Activated CD8-positive, alpha-beta T cell treated with anti-CD3 and anti-CD28 coated beads for 36 hours (primary cell): ENCODE measurements around the gene GRK7. TPM values are rescaled to one million over a fixed set of nuclear protein-coding genes. Genes with fewer than 3 reads are reported as not detected.

Experiments
- ATAC-seq: fragments of 200-7000 bp; cut with Tn5 transposase; one replicate; pipeline ENCODE4 v1.10.0; 2021; ENCODE audit warnings: mild to moderate bottlenecking, moderate library complexity
- CTCF ChIA-PET: fragments of 350-600 bp; sonication (Branson Sonifier 250); formaldehyde crosslinking; loops from one replicate; lab custom pipeline; 2021; ENCODE audit warnings: antibody characterized with exemption; lab: Charles Lee
- POLR2A ChIA-PET: fragments of 350-600 bp; sonication (Branson Sonifier 250); formaldehyde crosslinking; loops from one replicate; lab custom pipeline; 2021; ENCODE audit warnings: antibody characterized with exemption; lab: Charles Lee
- DNase-seq: peaks from one replicate; pipeline ENCODE4 v3.0.0-alpha.2; 2020
- H3K27ac Mint-ChIP-seq: one replicate; pipeline ENCODE4 v1.8.0; 2021; ENCODE audit warnings: mild to moderate bottlenecking, mixed read lengths
- H3K27me3 Mint-ChIP-seq: one replicate; pipeline ENCODE4 v1.8.0; 2021; ENCODE audit warnings: mixed read lengths
- H3K36me3 Mint-ChIP-seq: one replicate; pipeline ENCODE4 v1.8.0; 2021; ENCODE audit warnings: low read depth, mixed read lengths
- H3K4me1 Mint-ChIP-seq: one replicate; pipeline ENCODE4 v1.8.0; 2021; ENCODE audit warnings: low read depth, mixed read lengths
- H3K4me3 Mint-ChIP-seq: one replicate; pipeline ENCODE4 v1.8.0; 2021; ENCODE audit warnings: mild to moderate bottlenecking, moderate library complexity, mixed read lengths
- H3K9me3 Mint-ChIP-seq: one replicate; pipeline ENCODE4 v1.8.0; 2021; ENCODE audit warnings: mixed read lengths
- CTCF ChIP-seq: fragments of 200-600 bp; IDR thresholded peaks from one replicate; pipeline ENCODE4 v1.8.0; 2022; ENCODE audit warnings: antibody characterized with exemption, mild to moderate bottlenecking
- intact Hi-C: fragments of 100-400 bp; cut with micrococcal nuclease; formaldehyde crosslinking; loops from one replicate; pipeline ENCODE4 v1.10.0; 2022
- total RNA-seq, 2 experiments: library from RNA; stranded (reverse); gene quantifications; one replicate each; pipeline ENCODE4 v1.2.3, GENCODE V29; 2021

GRK7 gene
- total RNA-seq, 2 experiments from 2014 or later: 0.07 to 0.09 TPM

GRCh38 chr3:141769221-141769894 is 6.2 kb downstream of the GRK7 start:
- H3K4me3 Mint-ChIP-seq: no peak overlapping the region
- H3K4me1 Mint-ChIP-seq: peaks cover 2% of the 10 kb centered on the region
- H3K36me3 Mint-ChIP-seq: no peaks in the 10 kb centered on the region
- DNase-seq (no peak), ATAC-seq (no peak)
- TF ChIP-seq CTCF: no peak
- no peak overlapping the region for H3K27ac Mint-ChIP-seq
- POLR2A ChIA-PET: interaction anchor here (1.0 to 1.1 kb wide), 2 partner anchors 13 to 31 kb away, joined by 3 to 4 read pairs; no protein-coding TSS in a partner anchor
- CTCF ChIA-PET: no interaction called here
- intact Hi-C loops: no loop called here
- no peaks in the 10 kb centered on the region for H3K9me3 Mint-ChIP-seq
- no peaks in the 10 kb centered on the region for H3K27me3 Mint-ChIP-seq

- ChIA-PET POLR2A (interaction anchor here (0.7 to 1.4 kb wide), 2 partner anchors 13 to 18 kb away, joined by 3 read pairs; no protein-coding TSS in a partner anchor), CTCF (interaction anchor here (0.9 kb wide), 1 partner anchor 50 kb away, joined by 3 read pairs; no protein-coding TSS in a partner anchor)
Measured at GRCh38 chr3:141773676-141774075, 10.5 kb downstream of the GRK7 start.

GRCh38 chr3:141776376-141776775 is 13.2 kb downstream of the GRK7 start:
- CTCF ChIA-PET: no interaction called here
- Mint-ChIP-seq H3K36me3 (no peaks in the 10 kb centered on the region), H3K4me1 (no peaks in the 10 kb centered on the region), H3K27ac (no peak overlapping the region), H3K9me3 (no peaks in the 10 kb centered on the region), H3K4me3 (no peak overlapping the region), H3K27me3 (no peaks in the 10 kb centered on the region)
- POLR2A ChIA-PET: interaction anchor here (0.6 kb wide), 1 partner anchor 19 kb away, joined by 3 read pairs; no protein-coding TSS in a partner anchor
- no peak for DNase-seq
- TF ChIP-seq CTCF: no peak
- intact Hi-C loops: no loop called here
- ATAC-seq: no peak

More at GRCh38 chr3:141773676-141774075, 10.5 kb downstream of the GRK7 start:
- ATAC-seq (no peak), DNase-seq (no peak)
- no peak overlapping the region for H3K4me3 Mint-ChIP-seq
- no peaks in the 10 kb centered on the region for H3K9me3 Mint-ChIP-seq
- no peak for TF ChIP-seq CTCF
- H3K36me3 Mint-ChIP-seq: no peaks in the 10 kb centered on the region
- no peaks in the 10 kb centered on the region for H3K27me3 Mint-ChIP-seq
- H3K27ac Mint-ChIP-seq: no peak overlapping the region
- no peaks in the 10 kb centered on the region for H3K4me1 Mint-ChIP-seq
- intact Hi-C loops: no loop called here

- Mint-ChIP-seq H3K27me3 (no peaks in the 10 kb centered on the region), H3K27ac (no peak overlapping the region), H3K4me3 (no peak overlapping the region), H3K4me1 (no peaks in the 10 kb centered on the region), H3K9me3 (no peaks in the 10 kb centered on the region), H3K36me3 (no peaks in the 10 kb centered on the region)
- TF ChIP-seq CTCF: no peak
- CTCF ChIA-PET: no interaction called here
- no peak for ATAC-seq
- POLR2A ChIA-PET: interaction anchor here (0.9 to 1.1 kb wide), 2 partner anchors 16 to 19 kb away, joined by 3 read pairs; no protein-coding TSS in a partner anchor
- no peak for DNase-seq
- intact Hi-C loops: no loop called here
Measured at GRCh38 chr3:141776885-141777284, 13.7 kb downstream of the GRK7 start.
